Loucy (cell line): ENCODE results near the gene MBNL1.

Source experiments
- H2AFZ ChIP-seq: fragments of 200-600 bp; sonication (generic); 2 replicates; pipeline ENCODE4 v1.6.0; 2016; ENCODE audit warnings: antibody characterized with exemption, mild to moderate bottlenecking, low read length, moderate library complexity
- H3F3A ChIP-seq: fragments of 200-600 bp; 2 replicates; pipeline ENCODE4 v1.6.0; 2016; ENCODE audit warnings: antibody characterized with exemption, low read depth, mild to moderate bottlenecking
- H3K27me3 ChIP-seq: fragments of 200-600 bp; sonication (generic); 2 replicates; pipeline ENCODE4 v1.6.1; 2014; ENCODE audit warnings: low read length, mild to moderate bottlenecking; ENCODE audit not compliant: insufficient read depth, poor library complexity, severe bottlenecking
- H3K36me3 ChIP-seq: fragments of 200-600 bp; sonication (generic); 2 replicates; pipeline ENCODE4 v1.6.1; 2016; ENCODE audit warnings: low read length; ENCODE audit not compliant: insufficient read depth
- H3K4me1 ChIP-seq: fragments of 200-600 bp; sonication (generic); 2 replicates; pipeline ENCODE4 v1.5.1; 2014; ENCODE audit warnings: low read length, mild to moderate bottlenecking; ENCODE audit not compliant: insufficient read depth, poor library complexity, severe bottlenecking
- H3K4me2 ChIP-seq: fragments of 200-600 bp; sonication (generic); 2 replicates; pipeline ENCODE4 v1.6.0; 2014; ENCODE audit warnings: antibody characterized with exemption, low read length, low read depth, mild to moderate bottlenecking; ENCODE audit not compliant: poor library complexity, severe bottlenecking
- H3K4me3 ChIP-seq: fragments of 200-600 bp; sonication (generic); 2 replicates; pipeline ENCODE4 v1.5.1; 2014; ENCODE audit warnings: low read length, mild to moderate bottlenecking, mixed read lengths; ENCODE audit not compliant: poor library complexity, severe bottlenecking
- H3K79me2 ChIP-seq: fragments of 200-600 bp; sonication (generic); 2 replicates; pipeline ENCODE4 v1.6.1; 2014; ENCODE audit warnings: low read length; ENCODE audit not compliant: insufficient read depth
- H3K9ac ChIP-seq: fragments of 200-600 bp; sonication (generic); 2 replicates; pipeline ENCODE4 v1.6.0; 2014; ENCODE audit warnings: mild to moderate bottlenecking, low read depth, low read length, moderate library complexity; ENCODE audit not compliant: poor library complexity, severe bottlenecking
- H3K9me2 ChIP-seq: fragments of 200-600 bp; sonication (generic); replicated peaks from 2 replicates; pipeline ENCODE4 v1.6.1; 2016; ENCODE audit warnings: low read depth, low read length, mixed read lengths
- H3K9me3 ChIP-seq: fragments of 200-600 bp; sonication (generic); 2 replicates; pipeline ENCODE4 v1.6.1; 2014; ENCODE audit warnings: mild to moderate bottlenecking, antibody characterized with exemption, low read length, low read depth; ENCODE audit not compliant: insufficient read depth
- H4K20me1 ChIP-seq: fragments of 200-600 bp; sonication (generic); 2 replicates; pipeline ENCODE4 v1.6.0; 2014; ENCODE audit warnings: antibody characterized with exemption, low read length, mild to moderate bottlenecking; ENCODE audit not compliant: insufficient read depth, poor library complexity, severe bottlenecking
- CTCF ChIP-seq: fragments of 200-600 bp; sonication (generic); conservative IDR thresholded peaks from 2 replicates; pipeline ENCODE4 v1.5.1; 2014; ENCODE audit warnings: mild to moderate bottlenecking, antibody characterized with exemption, low read length
- EZH2phosphoT487 ChIP-seq: fragments of 200-600 bp; IDR thresholded peaks from 2 replicates; pipeline ENCODE4 v1.6.1; 2018; ENCODE audit warnings: antibody characterized with exemption, mild to moderate bottlenecking, moderate library complexity, borderline replicate concordance

Gene MBNL1

GRCh38 chr3:152293347-152294006, 24.7 kb downstream of the MBNL1 start:
- Histone ChIP-seq H3K4me2 (peak overlapping the region; percentile 11), H4K20me1 (peaks cover 98% of the 10 kb centered on the region), H3K79me2 (peaks cover 100% of the 10 kb centered on the region), H3K4me1 (peaks cover 55% of the 10 kb centered on the region), H3K4me3 (no peak overlapping the region), H3K9me3 (no peaks in the 10 kb centered on the region), H3K27me3 (no peaks in the 10 kb centered on the region), H2AFZ (no peak overlapping the region), H3K36me3 (peaks cover 4% of the 10 kb centered on the region; the same call in 1 of the 2 replicates), H3K9ac (no peak overlapping the region), H3F3A (0 out of 2 replicates have a peak, but pooled peaks cover 3% of the 10 kb centered on the region), H3K9me2 (no peaks in the 10 kb centered on the region)
- TF ChIP-seq EZH2phosphoT487 (no peak), CTCF (no peak)

- Histone ChIP-seq H3K9ac (no peak overlapping the region), H3K9me2 (no peaks in the 10 kb centered on the region), H3F3A (no peaks in the 10 kb centered on the region), H3K27me3 (no peaks in the 10 kb centered on the region), H3K79me2 (peaks cover 100% of the 10 kb centered on the region), H3K9me3 (no peaks in the 10 kb centered on the region), H3K4me3 (no peak overlapping the region), H2AFZ (no peak overlapping the region), H3K36me3 (peaks cover 20% of the 10 kb centered on the region), H4K20me1 (peaks cover 98% of the 10 kb centered on the region), H3K4me2 (no peak overlapping the region), H3K4me1 (peaks cover 46% of the 10 kb centered on the region)
- TF ChIP-seq CTCF: no peak
- TF ChIP-seq EZH2phosphoT487: no peak
These were observed 26.6 kb downstream of the MBNL1 start for GRCh38 chr3:152295344-152295743.

GRCh38 chr3:152295806-152296205, 27.1 kb downstream of the MBNL1 start:
- Histone ChIP-seq H4K20me1 (peaks cover 98% of the 10 kb centered on the region), H3K9me2 (no peaks in the 10 kb centered on the region), H2AFZ (no peak overlapping the region), H3K4me1 (peaks cover 44% of the 10 kb centered on the region), H3F3A (no peaks in the 10 kb centered on the region), H3K27me3 (no peaks in the 10 kb centered on the region), H3K9me3 (no peaks in the 10 kb centered on the region), H3K4me2 (no peak overlapping the region), H3K9ac (no peak overlapping the region), H3K4me3 (no peak overlapping the region), H3K79me2 (peaks cover 100% of the 10 kb centered on the region), H3K36me3 (peaks cover 25% of the 10 kb centered on the region)
- TF ChIP-seq EZH2phosphoT487: no peak
- TF ChIP-seq CTCF: no peak
